Aorta (tissue), 5 donors: ENCODE measurements around the gene CUL4B. TPM values are rescaled to one million over a fixed set of nuclear protein-coding genes. Genes with fewer than 3 reads are reported as not detected.

Experiments
- ATAC-seq: fragments of 200-7000 bp; cut with Tn5 transposase; one replicate; pipeline ENCODE4 v1.9.1; 2022; ENCODE audit warnings: moderate library complexity; ENCODE audit not compliant: low FRiP score
- DNase-seq, 2 donors: peaks; one replicate each; pipeline ENCODE4 v3.0.0-alpha.2; 2020
- H3K27ac ChIP-seq, 2 donors: one replicate each; pipeline ENCODE4 v1.5.1; 2013; ENCODE audit warnings: low read length in 2 of 2, mild to moderate bottlenecking in 2 of 2, moderate library complexity in 2 of 2, control low read depth in 1 of 2, inconsistent platforms in 1 of 2, low read depth in 1 of 2
- H3K27me3 ChIP-seq, 2 donors: one replicate each; pipeline ENCODE4 v1.6.1; 2013; ENCODE audit warnings: control low read depth in 1 of 2, low read length in 1 of 2, mild to moderate bottlenecking in 1 of 2, moderate library complexity in 1 of 2; ENCODE audit not compliant: insufficient read depth in 2 of 2, control insufficient read depth in 1 of 2
- H3K36me3 ChIP-seq, 2 donors: one replicate each; pipeline ENCODE4 v1.6.1; 2013; ENCODE audit warnings: control low read depth in 1 of 2, low read length in 1 of 2, mild to moderate bottlenecking in 1 of 2; ENCODE audit not compliant: insufficient read depth in 2 of 2, control insufficient read depth in 1 of 2
- H3K4me1 ChIP-seq, 2 donors: one replicate each; pipeline ENCODE4 v1.6.1; 2013; ENCODE audit warnings: low read length in 2 of 2, control low read depth in 1 of 2, mild to moderate bottlenecking in 1 of 2, moderate library complexity in 1 of 2; ENCODE audit not compliant: insufficient read depth in 2 of 2, control insufficient read depth in 1 of 2
- H3K4me3 ChIP-seq, 2 donors: one replicate each; pipeline ENCODE4 v1.5.1; 2013; ENCODE audit warnings: low read length in 2 of 2, control low read depth in 1 of 2, mild to moderate bottlenecking in 1 of 2
- H3K9me3 ChIP-seq: one replicate; pipeline ENCODE4 v1.6.1; 2013; ENCODE audit warnings: mild to moderate bottlenecking, low read length; ENCODE audit not compliant: control insufficient read depth
- WGBS, 2 donors: extraction: QIAGEN DNeasy Blood & Tissue Kit; methylation state at CpG; one replicate each; pipeline ENCODE4 v1.1.7; 2013; 5-methylcytosine and 5-hydroxymethylcytosine counted together
- intact Hi-C, 2 donors: fragments of 100-400 bp; cut with DNase I; formaldehyde crosslinking; loops; one replicate each; pipeline versions ENCODE4 v1.14.2 to v1.15.0; 2022
- polyA plus RNA-seq, 2 donors: library from polyadenylated mRNA; stranded (reverse); fragments of 200-250 nt; gene quantifications; one replicate each; pipeline ENCODE4 v1.2.3, GENCODE V29; 2013
- total RNA-seq, 2 donors: library from RNA; stranded (reverse); fragmentation: NEBNext Ultra II Directional; extraction: Animal tissue kit (Norgen Biotek cat#: 25700); gene quantifications; one replicate each; pipeline ENCODE4 v1.2.1, GENCODE V29; 2021
- donor health status: healthy with polysubstance abuse.
- donor health status: Bipolar disorder and iron deficiency.
- donor health status: DM: no; HTN: no; CAD: no.
- donor health status: DM: no; HTN: no; CAD: no.
- donor health status: DM: yes; HTN: yes; CAD: no.

Gene CUL4B
- total and polyA plus RNA-seq, 4 donors = 22.4 to 53.5 (median 47.8) TPM

- Histone ChIP-seq H3K9me3 (no peaks in the 10 kb centered on the region), H3K36me3 (no peaks in the 10 kb centered on the region), H3K27ac (no peak overlapping the region), H3K4me1 (no peaks in the 10 kb centered on the region), H3K4me3 (no peak overlapping the region), H3K27me3 (no peaks in the 10 kb centered on the region)
- no peak for DNase-seq
- intact Hi-C loops = no loop called here
- ATAC-seq = no peak
Measured at GRCh38 chrX:120568035-120568434, 7.3 kb upstream of the CUL4B start.

DNA sequence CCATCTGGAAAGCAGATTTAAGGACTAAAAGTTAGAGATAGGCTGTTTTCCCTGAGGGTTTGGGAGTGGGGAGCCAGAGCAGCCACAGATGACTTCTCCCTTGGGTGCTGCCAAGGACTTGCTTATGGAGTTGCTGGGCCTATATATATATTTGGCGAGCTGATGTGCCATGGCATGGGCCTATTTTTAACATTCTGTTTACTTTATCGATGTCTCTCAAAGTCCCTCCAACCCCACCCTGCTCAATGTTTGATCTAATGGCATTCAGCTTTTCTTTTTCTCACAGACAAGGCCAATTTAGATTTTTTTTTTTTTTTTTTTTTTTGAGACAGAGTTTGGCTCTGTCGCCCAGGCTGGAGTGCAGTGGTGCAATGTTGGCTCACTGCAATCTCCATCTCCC lies 6.1 kb upstream of the CUL4B start:
- Histone ChIP-seq H3K27me3 (no peaks in the 10 kb centered on the region), H3K27ac (no peak overlapping the region), H3K4me1 (no peaks in the 10 kb centered on the region), H3K9me3 (no peaks in the 10 kb centered on the region), H3K36me3 (no peaks in the 10 kb centered on the region), H3K4me3 (no peak overlapping the region)
- ATAC-seq (no peak), DNase-seq (no peak)
- 79 to 90% methylated on average over 3 of the region's 3 CpGs for WGBS, 2 donors
- intact Hi-C loops = no loop called here

- ATAC-seq = no peak
Measured at GRCh38 chrX:120564925-120565324, 4.2 kb upstream of the CUL4B start.

DNA sequence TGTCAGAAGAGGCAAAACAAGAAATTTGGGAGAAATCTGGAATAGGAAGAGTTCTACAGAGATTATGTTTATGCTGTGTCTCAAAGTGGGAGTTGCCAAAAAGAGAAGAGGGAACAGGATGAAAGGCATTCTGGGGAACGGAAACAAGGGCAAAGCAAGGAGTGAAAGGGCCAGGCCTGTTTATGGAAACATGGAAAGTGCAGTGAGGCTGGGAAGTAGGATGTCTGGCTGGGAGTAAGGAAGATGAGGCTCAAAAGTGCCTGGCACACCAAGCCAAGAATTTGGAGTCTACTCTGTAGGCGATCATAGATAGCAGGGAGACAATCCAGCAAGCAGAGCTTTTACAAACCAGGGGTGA lies 1.8 kb upstream of the CUL4B start:
- intact Hi-C loops = loop anchor here (5.0 kb wide), 1 partner anchor 40 kb away; the partner anchor contains the start of gene MCTS1 (in 2 of the 2)
- 66 to 73% methylated on average over 2 of the region's 2 CpGs for WGBS, 2 donors
- no peak for DNase-seq
- no peak overlapping the region for H3K4me3 ChIP-seq
- H3K27ac ChIP-seq = peak overlapping the region in 1 of 2 donors; percentile 44
- H3K36me3 ChIP-seq = no peaks in the 10 kb centered on the region
- ATAC-seq = no peak
- H3K9me3 ChIP-seq = no peaks in the 10 kb centered on the region
- H3K27me3 ChIP-seq = no peaks in the 10 kb centered on the region
- no peaks in the 10 kb centered on the region for H3K4me1 ChIP-seq

More at GRCh38 chrX:120564925-120565324, 4.2 kb upstream of the CUL4B start:
- no peak for DNase-seq
- Histone ChIP-seq H3K27me3 (no peaks in the 10 kb centered on the region), H3K4me1 (no peaks in the 10 kb centered on the region), H3K27ac (no peak overlapping the region), H3K36me3 (no peaks in the 10 kb centered on the region), H3K4me3 (no peak overlapping the region), H3K9me3 (no peaks in the 10 kb centered on the region)
- WGBS, 2 donors = 67 to 93% methylated on average over 1 of the region's 1 CpG
- intact Hi-C loops = loop anchor here (5.0 kb wide), 1 partner anchor 37 kb away; the partner anchor contains the start of gene MCTS1 (in 2 of the 2)

- no peak for DNase-seq
- no peak for ATAC-seq
- intact Hi-C loops = loop anchor here (2.0 to 5.0 kb wide), 2 partner anchors 40 to 69 kb away; partner anchors contain the start of genes C1GALT1C1 (in 2 of the 2) and MCTS1 (in 2 of the 2)
- H3K9me3 ChIP-seq = no peaks in the 10 kb centered on the region
- H3K27me3 ChIP-seq = no peaks in the 10 kb centered on the region
- H3K4me3 ChIP-seq = peak overlapping the region; percentile 32 to 38
- H3K4me1 ChIP-seq = no peaks in the 10 kb centered on the region
- H3K27ac ChIP-seq = peak overlapping the region; percentile 52 to 64
- no peaks in the 10 kb centered on the region for H3K36me3 ChIP-seq
- WGBS, 2 donors = 2 to 28% methylated on average over 12 of the region's 12 CpGs
Measured at GRCh38 chrX:120561634-120562568, 1.1 kb upstream of the CUL4B start.

GRCh38 chrX:120560405-120560841 lies 339 bp downstream of the CUL4B start:
- no peaks in the 10 kb centered on the region for H3K36me3 ChIP-seq
- peak overlapping the region; percentile 58 to 99 for H3K4me3 ChIP-seq
- no peak for DNase-seq
- intact Hi-C loops = loop anchor here (2.0 to 5.0 kb wide), 2 partner anchors 42 to 70 kb away; partner anchors contain the start of genes C1GALT1C1 (in 2 of the 2) and MCTS1 (in 2 of the 2)
- WGBS, 2 donors = 1 to 35% methylated on average over 10 of the region's 10 CpGs
- peak; percentile 53 for ATAC-seq
- H3K27ac ChIP-seq = peak overlapping the region in 1 of 2 donors; percentile 95
- H3K27me3 ChIP-seq = no peaks in the 10 kb centered on the region
- no peaks in the 10 kb centered on the region for H3K4me1 ChIP-seq
- no peaks in the 10 kb centered on the region for H3K9me3 ChIP-seq

GRCh38 chrX:120559804-120560203 lies 958 bp downstream of the CUL4B start:
- ATAC-seq (no peak), DNase-seq (no peak)
- Histone ChIP-seq H3K36me3 (no peaks in the 10 kb centered on the region), H3K9me3 (no peaks in the 10 kb centered on the region), H3K4me1 (no peaks in the 10 kb centered on the region), H3K4me3 (peak overlapping the region; percentile 58 to 99), H3K27ac (peak overlapping the region in 1 of 2 donors; percentile 95), H3K27me3 (no peaks in the 10 kb centered on the region)
- intact Hi-C loops = loop anchor here (2.0 to 5.0 kb wide), 2 partner anchors 42 to 71 kb away; partner anchors contain the start of genes C1GALT1C1 (in 2 of the 2) and MCTS1 (in 2 of the 2)
- 0 to 38% methylated on average over 7 of the region's 7 CpGs for WGBS, 2 donors

- ATAC-seq = no peak
- WGBS, 2 donors = 78 to 94% methylated on average over 5 of the region's 5 CpGs
- H3K4me1 ChIP-seq = no peaks in the 10 kb centered on the region
- no peak overlapping the region for H3K27ac ChIP-seq
- H3K4me3 ChIP-seq = no peak overlapping the region
- DNase-seq = no peak
- intact Hi-C loops = no loop called here
- H3K9me3 ChIP-seq = no peaks in the 10 kb centered on the region
- H3K36me3 ChIP-seq = no peaks in the 10 kb centered on the region
- no peaks in the 10 kb centered on the region for H3K27me3 ChIP-seq
Measured at GRCh38 chrX:120556251-120556650, 4.5 kb downstream of the CUL4B start.
